NCI-H1417 treated with DMSO at 0.1 percent for 48 hours (cell line): Measurements from ENCODE around the gene CAPN5.
A peak's percentile ranks its signal among the peaks of the same experiment; 100 is the strongest.

Experiments used
- DNase-seq: peaks from one replicate; lab custom pipeline; 2025; lab: John Stamatoyannopoulos, UW

CAPN5 gene

GRCh38 chr11:77172666-77172982, 105.9 kb downstream of the CAPN5 start:
- DNase-seq = no peak

- DNase-seq = no peak
Measured at GRCh38 chr11:77173494-77173893, 106.7 kb downstream of the CAPN5 start.

GRCh38 chr11:77174559-77174958, 107.8 kb downstream of the CAPN5 start:
- DNase-seq = peak; percentile 54

- no peak for DNase-seq
Measured at GRCh38 chr11:77175021-77175842, 108.5 kb downstream of the CAPN5 start.
